SU-DHL-6 (cell line): Measurements from ENCODE around the gene FAM111B.

Experiments
- EZH2phosphoT487 ChIP-seq: fragments of 200-600 bp; sonication (generic), shearing (Covaris generic); conservative IDR thresholded peaks from 2 replicates; pipeline ENCODE4 v1.6.1; 2018; ENCODE audit warnings: mild to moderate bottlenecking, antibody characterized with exemption, low read length, moderate library complexity, mixed read lengths
- TF ChIP-seq, protein P1 (sequence below): fragments of 200-600 bp; sonication (generic); IDR thresholded peaks from one replicate; pipeline ENCODE4 v1.5.1; 2017; ENCODE audit warnings: antibody characterized with exemption, mild to moderate bottlenecking, low read length, moderate library complexity; ENCODE audit not compliant: insufficient read depth, poor library complexity, severe bottlenecking

DNA sequence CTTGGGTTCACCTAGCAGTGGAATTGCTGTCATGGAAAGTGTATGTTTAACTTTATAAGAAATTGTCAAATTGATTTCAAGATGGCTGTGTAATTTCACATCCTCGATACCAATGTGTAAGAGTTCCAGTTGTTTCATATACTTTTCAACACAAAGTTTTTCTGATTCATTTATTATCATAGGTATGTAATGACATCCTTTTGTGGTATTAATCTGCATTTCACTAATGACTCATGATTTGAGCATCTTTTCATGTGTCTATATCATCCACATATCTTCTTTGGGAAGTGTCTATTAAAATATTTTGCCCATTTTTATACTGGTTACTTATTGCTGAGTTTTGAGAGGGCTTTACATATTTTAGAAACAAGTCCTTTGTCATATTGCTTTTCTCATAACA, 38.0 kb upstream of the FAM111B start:
- TF ChIP-seq, protein P1, sequence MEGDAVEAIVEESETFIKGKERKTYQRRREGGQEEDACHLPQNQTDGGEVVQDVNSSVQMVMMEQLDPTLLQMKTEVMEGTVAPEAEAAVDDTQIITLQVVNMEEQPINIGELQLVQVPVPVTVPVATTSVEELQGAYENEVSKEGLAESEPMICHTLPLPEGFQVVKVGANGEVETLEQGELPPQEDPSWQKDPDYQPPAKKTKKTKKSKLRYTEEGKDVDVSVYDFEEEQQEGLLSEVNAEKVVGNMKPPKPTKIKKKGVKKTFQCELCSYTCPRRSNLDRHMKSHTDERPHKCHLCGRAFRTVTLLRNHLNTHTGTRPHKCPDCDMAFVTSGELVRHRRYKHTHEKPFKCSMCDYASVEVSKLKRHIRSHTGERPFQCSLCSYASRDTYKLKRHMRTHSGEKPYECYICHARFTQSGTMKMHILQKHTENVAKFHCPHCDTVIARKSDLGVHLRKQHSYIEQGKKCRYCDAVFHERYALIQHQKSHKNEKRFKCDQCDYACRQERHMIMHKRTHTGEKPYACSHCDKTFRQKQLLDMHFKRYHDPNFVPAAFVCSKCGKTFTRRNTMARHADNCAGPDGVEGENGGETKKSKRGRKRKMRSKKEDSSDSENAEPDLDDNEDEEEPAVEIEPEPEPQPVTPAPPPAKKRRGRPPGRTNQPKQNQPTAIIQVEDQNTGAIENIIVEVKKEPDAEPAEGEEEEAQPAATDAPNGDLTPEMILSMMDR: no peak
- no peak for TF ChIP-seq EZH2phosphoT487
